Gastrocnemius medialis (tissue), 4 donors: ENCODE measurements around the gene IRF5. TPM values are rescaled to one million over a fixed set of nuclear protein-coding genes. Genes with fewer than 3 reads are reported as not detected.

Experiments
- ATAC-seq, 2 donors: fragments of 150-250 bp; one replicate each; pipeline ENCODE4 v1.9.1; 2016
- DNase-seq, 2 donors: peaks; one replicate each; pipeline ENCODE4 v3.0.0-alpha.2; 2019
- H3K27ac ChIP-seq, 4 donors: fragments of 200-600 bp; sonication (generic); 1 replicate in 1 of 4; 2 replicates in 3 of 4; pipeline ENCODE4 v1.5.1; 2016 to 2018; ENCODE audit warnings: mild to moderate bottlenecking in 2 of 4, moderate library complexity in 1 of 4
- H3K27me3 ChIP-seq, 3 donors: fragments of 200-600 bp; sonication (generic) in 2 of 3; 1 replicate in 1 of 3; 2 replicates in 2 of 3; pipeline versions ENCODE4 v1.5.1 to v1.6.0; 2016 to 2019; ENCODE audit warnings: mild to moderate bottlenecking in 1 of 3, moderate library complexity in 1 of 3
- H3K36me3 ChIP-seq, 2 donors: fragments of 200-600 bp; sonication (generic) in 1 of 2; one replicate each; pipeline ENCODE4 v1.5.1; 2017 to 2018
- H3K4me1 ChIP-seq, 2 donors: fragments of 200-600 bp; sonication (generic) in 1 of 2; one replicate each; pipeline ENCODE4 v1.5.1; 2016 to 2017; ENCODE audit warnings: mild to moderate bottlenecking in 2 of 2
- H3K4me3 ChIP-seq, 4 donors: fragments of 200-600 bp; sonication (generic) in 3 of 4; 1 replicate in 1 of 4; 2 replicates in 3 of 4; pipeline ENCODE4 v1.5.1; 2016 to 2019; ENCODE audit warnings: mild to moderate bottlenecking in 2 of 4
- H3K9me3 ChIP-seq, 3 donors: fragments of 200-600 bp; sonication (generic) in 2 of 3; 1 replicate in 1 of 3; 2 replicates in 2 of 3; pipeline ENCODE4 v1.5.1; 2016 to 2019
- POLR2A ChIP-seq, 2 donors: fragments of 450-650 bp; IDR thresholded peaks; one replicate each; pipeline ENCODE4 v1.6.1; 2017; ENCODE audit warnings: antibody characterized with exemption in 2 of 2, mild to moderate bottlenecking in 2 of 2, moderate library complexity in 2 of 2
- in situ Hi-C, 4 donors: fragments of 200-750 bp; cut with MboI; loops; one replicate each; pipeline versions ENCODE4 v1.15.0 to v1.8.0; 2017; ENCODE audit warnings: low sequenced_read_pairs in 4 of 4
- intact Hi-C: fragments of 100-400 bp; cut with DNase I; formaldehyde crosslinking; loops from one replicate; pipeline ENCODE4 v1.15.1; 2023; ENCODE audit warnings: low total_unique reads
- total RNA-seq, 4 donors: library from RNA; depleted of rRNA; stranded (reverse); fragments of >200 nt; gene quantifications; one replicate each; pipeline versions ENCODE4 v1.1.0 to v1.2.3, GENCODE V29; 2016
- TF ChIP-seq, protein P1 (sequence below), 5 experiments: fragments of 450-650 bp in 3 of 5; fragments of 200-600 bp in 2 of 5; sonication (generic) in 2 of 5; IDR thresholded peaks in 4 of 5; conservative IDR thresholded peaks in 1 of 5; 1 replicate in 4 of 5; 2 replicates in 1 of 5; pipeline ENCODE4 v1.5.1; 2016 to 2019; ENCODE audit warnings: antibody characterized with exemption in 5 of 5, mild to moderate bottlenecking in 3 of 5, moderate library complexity in 3 of 5

Gene IRF5
- total RNA-seq, 4 donors from 2014 or later: 0.27 to 3.8 (median 2.8) TPM

DNA sequence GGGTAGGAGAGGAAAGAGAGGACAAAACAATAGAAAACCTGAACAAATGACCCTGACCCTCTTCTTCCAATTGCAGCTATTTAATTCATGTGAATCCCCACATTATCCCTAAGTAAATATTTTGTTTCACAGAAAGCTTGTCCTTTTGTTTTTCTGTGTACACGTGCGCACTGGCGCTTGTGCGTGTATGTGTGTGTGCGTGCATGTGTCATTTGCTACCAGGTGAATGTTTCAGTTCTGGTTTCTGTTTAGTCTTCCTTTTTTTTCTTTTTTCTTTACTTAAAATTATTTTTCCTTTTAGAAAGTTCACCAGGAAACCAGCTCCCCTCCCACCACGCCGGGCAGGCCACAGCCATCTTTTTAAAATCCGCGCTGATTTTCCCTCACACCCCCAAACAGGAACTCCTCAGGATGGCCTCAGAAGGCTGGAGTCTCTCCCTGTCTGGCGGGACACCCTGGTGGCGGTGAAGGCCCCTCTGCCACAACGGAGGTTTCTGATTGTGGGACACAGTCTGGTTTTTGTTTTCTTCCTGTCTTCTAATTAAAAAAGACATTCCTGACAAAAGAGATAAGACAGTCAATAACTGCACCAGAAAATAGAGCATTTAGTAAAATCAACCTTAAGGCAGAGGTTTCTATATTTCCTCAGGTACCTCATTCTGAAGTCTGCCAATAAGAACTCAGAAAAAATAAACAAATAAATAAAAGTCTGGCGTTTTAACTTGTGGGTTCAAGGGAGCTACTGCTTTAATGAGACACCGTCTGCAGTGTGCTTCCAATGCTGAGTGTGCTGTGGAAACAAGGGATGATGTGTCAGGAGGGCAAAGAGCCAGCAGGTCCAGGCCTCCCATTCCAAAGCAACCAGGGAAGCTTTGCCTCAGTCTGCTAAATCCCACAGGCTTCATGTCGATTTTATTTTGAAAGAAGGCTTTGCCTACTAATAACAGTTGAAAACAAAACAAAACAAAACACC, 17.4 kb downstream of the IRF5 start:
- H3K27ac ChIP-seq: no peak overlapping the region
- TF ChIP-seq, protein P1, sequence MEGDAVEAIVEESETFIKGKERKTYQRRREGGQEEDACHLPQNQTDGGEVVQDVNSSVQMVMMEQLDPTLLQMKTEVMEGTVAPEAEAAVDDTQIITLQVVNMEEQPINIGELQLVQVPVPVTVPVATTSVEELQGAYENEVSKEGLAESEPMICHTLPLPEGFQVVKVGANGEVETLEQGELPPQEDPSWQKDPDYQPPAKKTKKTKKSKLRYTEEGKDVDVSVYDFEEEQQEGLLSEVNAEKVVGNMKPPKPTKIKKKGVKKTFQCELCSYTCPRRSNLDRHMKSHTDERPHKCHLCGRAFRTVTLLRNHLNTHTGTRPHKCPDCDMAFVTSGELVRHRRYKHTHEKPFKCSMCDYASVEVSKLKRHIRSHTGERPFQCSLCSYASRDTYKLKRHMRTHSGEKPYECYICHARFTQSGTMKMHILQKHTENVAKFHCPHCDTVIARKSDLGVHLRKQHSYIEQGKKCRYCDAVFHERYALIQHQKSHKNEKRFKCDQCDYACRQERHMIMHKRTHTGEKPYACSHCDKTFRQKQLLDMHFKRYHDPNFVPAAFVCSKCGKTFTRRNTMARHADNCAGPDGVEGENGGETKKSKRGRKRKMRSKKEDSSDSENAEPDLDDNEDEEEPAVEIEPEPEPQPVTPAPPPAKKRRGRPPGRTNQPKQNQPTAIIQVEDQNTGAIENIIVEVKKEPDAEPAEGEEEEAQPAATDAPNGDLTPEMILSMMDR (IDR thresholded peaks at IDR 0.05 in 4 of 5, conservative IDR thresholded peaks at IDR 0.05 in 1 of 5): no peak
- no peak for TF ChIP-seq POLR2A (IDR thresholded peaks at IDR 0.05)
- no peak for DNase-seq
- ATAC-seq: no peak
- no peaks in the 10 kb centered on the region for H3K9me3 ChIP-seq
- intact Hi-C loops: no loop called here
- H3K36me3 ChIP-seq: peaks cover 0 to 68% of the 10 kb centered on the region in 2 donors
- H3K4me1 ChIP-seq: no peaks in the 10 kb centered on the region
- no peaks in the 10 kb centered on the region for H3K27me3 ChIP-seq
- H3K4me3 ChIP-seq: no peak overlapping the region
- in situ Hi-C loops: no loop called here

DNA sequence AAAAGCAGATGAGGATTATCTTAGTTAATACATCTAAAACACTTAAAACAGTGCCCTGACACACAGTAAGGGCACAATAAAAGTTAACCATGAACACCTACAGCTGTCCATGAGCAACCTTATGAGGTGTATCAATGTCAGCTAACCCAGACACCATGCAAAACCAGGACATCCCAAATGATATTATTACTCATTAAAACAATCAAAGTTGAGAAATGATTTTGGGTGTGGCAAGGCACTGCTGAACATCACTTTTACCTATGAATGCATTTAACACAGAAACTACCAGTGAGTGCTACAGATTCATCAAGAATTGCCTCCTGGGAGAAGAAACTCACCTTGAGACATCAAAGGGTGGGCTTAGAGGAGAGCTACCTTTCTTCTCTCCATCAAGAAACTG, 18.3 kb downstream of the IRF5 start:
- no peaks in the 10 kb centered on the region for H3K27me3 ChIP-seq
- ATAC-seq (no peak), DNase-seq (no peak)
- H3K9me3 ChIP-seq: no peaks in the 10 kb centered on the region
- no peaks in the 10 kb centered on the region for H3K4me1 ChIP-seq
- TF ChIP-seq, protein P1 (IDR thresholded peaks at IDR 0.05 in 4 of 5, conservative IDR thresholded peaks at IDR 0.05 in 1 of 5): no peak
- intact Hi-C loops (no loop called here), in situ Hi-C loops (no loop called here)
- H3K36me3 ChIP-seq: peaks cover 0 to 68% of the 10 kb centered on the region in 2 donors
- H3K4me3 ChIP-seq: no peak overlapping the region
- H3K27ac ChIP-seq: no peak overlapping the region

DNA sequence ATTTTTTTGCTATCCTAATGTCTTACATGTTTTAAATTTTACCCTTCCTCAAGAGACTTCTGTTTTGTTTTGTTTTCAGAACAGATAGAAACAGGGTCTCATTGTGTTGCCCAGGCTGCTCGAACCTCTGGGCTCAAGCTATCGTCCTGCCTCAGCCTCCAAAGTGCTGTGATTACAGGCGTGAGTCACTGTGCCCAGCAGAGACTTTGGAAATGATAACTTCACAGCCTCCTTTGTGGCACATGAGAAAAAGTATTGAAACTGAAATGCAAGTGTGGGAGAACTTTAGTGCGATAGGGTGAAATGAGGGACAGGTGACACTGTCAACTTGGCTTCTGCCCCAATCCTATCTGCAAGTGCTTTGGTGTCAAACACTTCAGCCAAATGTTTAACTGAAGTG, 21.6 kb downstream of the IRF5 start:
- Histone ChIP-seq H3K9me3 (no peaks in the 10 kb centered on the region), H3K27ac (no peak overlapping the region), H3K4me1 (no peaks in the 10 kb centered on the region), H3K27me3 (no peaks in the 10 kb centered on the region), H3K36me3 (peaks cover 0 to 54% of the 10 kb centered on the region in 2 donors), H3K4me3 (no peak overlapping the region)
- DNase-seq: no peak
- in situ Hi-C loops (no loop called here), intact Hi-C loops (no loop called here)
- TF ChIP-seq, protein P1 (IDR thresholded peaks at IDR 0.05 in 4 of 5, conservative IDR thresholded peaks at IDR 0.05 in 1 of 5): no peak
- TF ChIP-seq POLR2A (IDR thresholded peaks at IDR 0.05): no peak
- ATAC-seq: no peak

DNA sequence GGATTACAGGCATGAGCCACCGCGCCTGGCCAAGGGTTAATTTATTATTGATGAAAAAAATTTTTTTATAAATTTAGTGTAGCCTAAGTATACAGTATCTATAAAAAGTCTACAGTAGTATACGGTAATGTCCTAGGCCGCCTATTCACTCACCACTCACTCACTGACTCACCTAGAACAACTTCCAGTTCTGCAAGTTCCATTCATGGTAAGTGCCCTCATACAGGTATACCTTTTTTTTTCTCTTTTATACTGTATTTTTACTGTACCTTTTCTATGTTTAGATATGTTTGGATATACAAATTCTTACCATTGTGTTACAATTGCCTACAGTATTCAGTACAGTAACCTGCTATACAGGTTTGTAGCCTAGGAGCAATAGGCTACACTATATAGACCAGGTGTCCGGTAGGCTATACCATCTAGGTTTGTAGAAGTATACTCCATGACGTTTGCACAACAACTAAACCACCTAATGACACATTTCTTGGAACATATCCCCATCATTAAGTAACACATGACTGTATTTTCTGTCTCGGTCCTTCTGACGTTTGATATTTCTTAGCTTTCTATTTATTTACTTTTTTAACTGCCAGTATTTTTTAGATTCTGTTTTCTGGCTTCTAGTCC, 23.4 kb downstream of the IRF5 start:
- peaks cover 2 to 52% of the 10 kb centered on the region in 2 donors for H3K36me3 ChIP-seq

More for the DNA sequence above, 23.4 kb downstream of the IRF5 start:
- intact Hi-C loops: no loop called here
- H3K9me3 ChIP-seq: no peaks in the 10 kb centered on the region
- ATAC-seq (no peak), DNase-seq (no peak)
- no peak overlapping the region for H3K4me3 ChIP-seq
- TF ChIP-seq POLR2A (IDR thresholded peaks at IDR 0.05): no peak
- TF ChIP-seq, protein P1 (IDR thresholded peaks at IDR 0.05 in 4 of 5, conservative IDR thresholded peaks at IDR 0.05 in 1 of 5): no peak
- H3K27ac ChIP-seq: no peak overlapping the region
- in situ Hi-C loops: no loop called here
- no peaks in the 10 kb centered on the region for H3K4me1 ChIP-seq
- no peaks in the 10 kb centered on the region for H3K27me3 ChIP-seq
